ENCODE measurements around the gene CDC34. TPM values are rescaled to one million over a fixed set of nuclear protein-coding genes. Genes with fewer than 3 reads are reported as not detected.
A peak's percentile ranks its signal among the peaks of the same experiment; 100 is the strongest.

The CDC34 gene
- total and polyA plus RNA-seq, 7 donors: 72.6 to 160 (median 107) TPM

DNA sequence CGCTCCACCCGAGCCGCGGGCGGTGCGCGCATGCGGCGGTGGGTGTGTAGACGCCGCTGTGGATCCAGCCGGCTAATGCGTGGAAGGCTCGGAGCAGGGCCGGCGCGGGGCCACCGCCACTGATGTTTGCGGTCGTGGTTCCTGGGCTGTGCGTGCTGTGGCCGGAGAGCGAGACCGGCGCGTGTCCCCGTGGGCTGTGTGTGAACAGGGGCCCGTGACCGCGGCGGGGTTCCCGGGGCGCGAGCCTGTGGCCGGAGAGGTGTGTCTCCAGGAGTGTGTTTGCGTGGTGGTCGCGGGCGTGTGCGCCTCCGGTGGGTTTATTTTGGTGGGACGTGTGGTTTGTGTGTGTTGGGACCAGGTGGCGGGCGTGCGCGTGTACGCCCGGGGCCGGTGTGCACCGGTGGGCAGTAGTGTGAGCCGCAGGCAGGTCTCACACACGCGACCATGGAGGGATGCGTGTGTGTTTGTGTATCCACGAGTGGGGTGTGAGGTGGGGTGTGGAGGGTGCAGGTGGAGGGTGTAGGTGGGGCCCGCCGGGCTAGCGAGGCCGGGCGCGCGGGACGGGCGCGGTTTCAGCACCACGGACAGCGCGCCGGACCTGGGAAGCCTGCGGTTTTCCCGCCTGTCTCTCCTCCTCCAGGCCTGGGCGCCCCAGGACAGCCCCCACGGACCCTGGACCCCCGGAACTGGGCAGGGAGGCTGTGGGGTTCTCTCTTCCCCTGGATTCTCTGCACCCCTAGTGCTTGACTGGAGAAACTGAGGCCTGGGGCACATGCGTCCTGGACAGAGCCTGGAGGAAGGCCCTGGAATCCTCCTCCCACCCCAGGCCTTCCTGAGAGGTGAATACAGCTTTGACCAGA lies 59.8 kb downstream of the CDC34 start:
- H3K4me1 ChIP-seq: no peaks in the 10 kb centered on the region
- WGBS, 3 donors: 26 to 32% (median 32%) methylated on average over 68 to 75 of the region's 75 CpGs
- H3K36me3 ChIP-seq (ENCODE audit: insufficient read depth in 1 of 2, low read depth in 1 of 2): no peaks in the 10 kb centered on the region
- peaks cover 0 to 57% (median 22%) of the 10 kb centered on the region in 3 donors for H3K27me3 ChIP-seq (ENCODE audit: insufficient read depth in 3 of 3, low read length in 2 of 3)
- H3K9me3 ChIP-seq: no peaks in the 10 kb centered on the region
- no peak overlapping the region for H3K27ac ChIP-seq
- ATAC-seq (peak; percentile 47 to 69 (median 60)), DNase-seq (no peak)
- intact Hi-C loops (cut with DNase I): loop anchor here in 1 of 2 donors (5.0 kb wide), 1 partner anchor 36 kb away; no protein-coding TSS in a partner anchor
- TF ChIP-seq, protein P1, sequence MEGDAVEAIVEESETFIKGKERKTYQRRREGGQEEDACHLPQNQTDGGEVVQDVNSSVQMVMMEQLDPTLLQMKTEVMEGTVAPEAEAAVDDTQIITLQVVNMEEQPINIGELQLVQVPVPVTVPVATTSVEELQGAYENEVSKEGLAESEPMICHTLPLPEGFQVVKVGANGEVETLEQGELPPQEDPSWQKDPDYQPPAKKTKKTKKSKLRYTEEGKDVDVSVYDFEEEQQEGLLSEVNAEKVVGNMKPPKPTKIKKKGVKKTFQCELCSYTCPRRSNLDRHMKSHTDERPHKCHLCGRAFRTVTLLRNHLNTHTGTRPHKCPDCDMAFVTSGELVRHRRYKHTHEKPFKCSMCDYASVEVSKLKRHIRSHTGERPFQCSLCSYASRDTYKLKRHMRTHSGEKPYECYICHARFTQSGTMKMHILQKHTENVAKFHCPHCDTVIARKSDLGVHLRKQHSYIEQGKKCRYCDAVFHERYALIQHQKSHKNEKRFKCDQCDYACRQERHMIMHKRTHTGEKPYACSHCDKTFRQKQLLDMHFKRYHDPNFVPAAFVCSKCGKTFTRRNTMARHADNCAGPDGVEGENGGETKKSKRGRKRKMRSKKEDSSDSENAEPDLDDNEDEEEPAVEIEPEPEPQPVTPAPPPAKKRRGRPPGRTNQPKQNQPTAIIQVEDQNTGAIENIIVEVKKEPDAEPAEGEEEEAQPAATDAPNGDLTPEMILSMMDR (IDR thresholded peaks at IDR 0.05): no peak
- H3K4me3 ChIP-seq: no peak overlapping the region

Other genes starting within 250 kb of the CDC34 start
- gene PLPP2, start 240.4 kb upstream of the CDC34 start, total RNA-seq: under 1 TPM in 3 of 4 donors, not detected in 1; 0.32 to 0.93 (median 0.77) TPM
- gene PLPP2, start 240.4 kb upstream of the CDC34 start, polyA plus RNA-seq: under 1 TPM; 0.10 to 0.28 (median 0.21) TPM
- 10 to 100 TPM; 19.1 to 22.2 (median 20.2) TPM for gene MIER2, start 187.0 kb upstream of the CDC34 start, total RNA-seq
- gene MIER2, start 187.0 kb upstream of the CDC34 start, polyA plus RNA-seq: 10 to 100 TPM; 13.3 to 18.9 (median 15.8) TPM
- 1 to 10 TPM in 3 of 4 donors, under 1 TPM in 1; 0.67 to 1.3 (median 1.1) TPM for gene C2CD4C, start 122.6 kb upstream of the CDC34 start, total RNA-seq
- gene C2CD4C, start 122.6 kb upstream of the CDC34 start, polyA plus RNA-seq: under 1 TPM; 0.47 to 0.97 (median 0.73) TPM
- gene SHC2, start 70.7 kb upstream of the CDC34 start, total RNA-seq: 1 to 10 TPM; 4.5 to 9.7 (median 5.4) TPM
- gene SHC2, start 70.7 kb upstream of the CDC34 start, polyA plus RNA-seq: 1 to 10 TPM; 2.2 to 2.8 (median 2.2) TPM
- under 1 TPM; 0.26 to 0.40 (median 0.35) TPM for gene MADCAM1, start 35.3 kb upstream of the CDC34 start, total RNA-seq
- gene MADCAM1, start 35.3 kb upstream of the CDC34 start, polyA plus RNA-seq: 1 to 10 TPM in 1 of 3 donors, under 1 TPM in 2; 0.08 to 1.8 (median 0.33) TPM
- gene TPGS1, start 24.3 kb upstream of the CDC34 start, total RNA-seq: 10 to 100 TPM in 2 of 4 donors, 1 to 10 TPM in 2; 8.9 to 16.3 (median 10.2) TPM
- 10 to 100 TPM in 2 of 3 donors, 1 to 10 TPM in 1; 9.8 to 16.6 (median 12.6) TPM for gene TPGS1, start 24.3 kb upstream of the CDC34 start, polyA plus RNA-seq
- gene GZMM, start 12.3 kb downstream of the CDC34 start, total RNA-seq: not detected
- gene GZMM, start 12.3 kb downstream of the CDC34 start, polyA plus RNA-seq: under 1 TPM; 0.11 to 0.23 (median 0.14) TPM
- 100 to 1,000 TPM; 172 to 381 (median 300) TPM for gene BSG, start 40.8 kb downstream of the CDC34 start, total RNA-seq
- gene BSG, start 40.8 kb downstream of the CDC34 start, polyA plus RNA-seq: 100 to 1,000 TPM; 202 to 308 (median 299) TPM
- under 1 TPM in 2 of 4 donors, not detected in 2; 0.08 to 0.13 TPM for gene HCN2, start 58.1 kb downstream of the CDC34 start, total RNA-seq
- gene HCN2, start 58.1 kb downstream of the CDC34 start, polyA plus RNA-seq: under 1 TPM in 2 of 3 donors, not detected in 1; 0.04 to 0.05 TPM
- gene POLRMT, start 101.8 kb downstream of the CDC34 start, total RNA-seq: 10 to 100 TPM; 66.1 to 99.8 (median 81.4) TPM
- 10 to 100 TPM; 61.7 to 79.6 (median 66.5) TPM for gene POLRMT, start 101.8 kb downstream of the CDC34 start, polyA plus RNA-seq
- under 1 TPM in 2 of 4 donors, not detected in 2; 0.15 to 0.26 TPM for gene FGF22, start 108.1 kb downstream of the CDC34 start, total RNA-seq
- under 1 TPM; 0.14 to 0.42 (median 0.16) TPM for gene FGF22, start 108.1 kb downstream of the CDC34 start, polyA plus RNA-seq
- 10 to 100 TPM; 25.2 to 62.9 (median 50.4) TPM for gene RNF126, start 131.5 kb downstream of the CDC34 start, total RNA-seq
- 10 to 100 TPM; 48.8 to 72.1 (median 63.3) TPM for gene RNF126, start 131.5 kb downstream of the CDC34 start, polyA plus RNA-seq
- gene FSTL3, start 144.6 kb downstream of the CDC34 start, total RNA-seq: 10 to 100 TPM in 2 of 4 donors, 1 to 10 TPM in 2; 5.4 to 11.5 (median 8.5) TPM
- gene FSTL3, start 144.6 kb downstream of the CDC34 start, polyA plus RNA-seq: 10 to 100 TPM in 1 of 3 donors, 1 to 10 TPM in 2; 4.3 to 30.3 (median 6.1) TPM
- under 1 TPM in 1 of 4 donors, not detected in 3; 0.25 TPM for gene PRSS57, start 163.7 kb downstream of the CDC34 start, total RNA-seq
- under 1 TPM in 1 of 3 donors, not detected in 2; 0.05 TPM for gene PRSS57, start 163.7 kb downstream of the CDC34 start, polyA plus RNA-seq
- 10 to 100 TPM in 2 of 4 donors, 1 to 10 TPM in 2; 9.3 to 17.9 (median 10.9) TPM for gene PALM, start 177.2 kb downstream of the CDC34 start, total RNA-seq
- 1 to 10 TPM; 4.9 to 9.6 (median 6.8) TPM for gene PALM, start 177.2 kb downstream of the CDC34 start, polyA plus RNA-seq
- gene MISP, start 219.4 kb downstream of the CDC34 start, total RNA-seq: under 1 TPM in 1 of 4 donors, not detected in 3; 0.08 TPM
- under 1 TPM in 2 of 3 donors, not detected in 1; 0.09 to 0.13 TPM for gene MISP, start 219.4 kb downstream of the CDC34 start, polyA plus RNA-seq

All from psoas muscle (tissue), 8 donors.